ENCODE data around the gene OSBPL8. TPM values are rescaled to one million over a fixed set of nuclear protein-coding genes. Genes with fewer than 3 reads are reported as not detected.
A peak's percentile ranks its signal among the peaks of the same experiment; 100 is the strongest.

Gene OSBPL8
- total and polyA plus RNA-seq, 2 of the 8 experiments (the other 6 are each of a cell fraction or from before 2014, with no cell fraction given) = 10.9 to 81.1 TPM

- peaks cover 4% of the 10 kb centered on the region; the same call in 1 of the 2 replicates for H3K23me2 ChIP-seq (ENCODE audit: low read depth, low read length)
- no peak overlapping the region for H3K27ac ChIP-seq (ENCODE audit: low read depth, low read length)
- no peak overlapping the region for H2AFZ ChIP-seq (ENCODE audit: low read length)
- no peak overlapping the region for H3K9ac ChIP-seq (replicated peaks in 1 of 4; ENCODE audit: extremely low read depth in 1 of 4, low read depth in 3 of 4, low read length in 3 of 4)
- no peaks in the 10 kb centered on the region for H3K27me3 ChIP-seq (replicated peaks in 1 of 4; ENCODE audit: control insufficient read depth in 3 of 4, extremely low read depth in 1 of 4, insufficient read depth in 3 of 4, low read length in 3 of 4)
- H3K4me2 ChIP-seq (ENCODE audit: insufficient read depth in 1 of 2, low read depth in 2 of 2, low read length in 2 of 2) = no peak overlapping the region
- H3K14ac ChIP-seq (ENCODE audit: insufficient read length) = no peak overlapping the region
- no peak for DNase-seq (ENCODE audit: low read depth in 1 of 2, low spot score in 2 of 2)
- no peak overlapping the region for H4K91ac ChIP-seq (replicated peaks; ENCODE audit: insufficient read length, low read length)
- H3K18ac ChIP-seq (ENCODE audit: extremely low read depth, low read length) = no peak overlapping the region
- H2BK12ac ChIP-seq (ENCODE audit: low read depth, low read length) = no peak overlapping the region
- ChIA-PET CTCF (ENCODE audit: partially characterized antibody) (interaction anchor here (0.7 to 1.4 kb wide), 3 partner anchors 101 to 147 kb away, joined by 3 to 9 read pairs (median 3); no protein-coding TSS in a partner anchor), POLR2A (ENCODE audit: partially characterized antibody) (no interaction called here)
- no peak overlapping the region for H2BK15ac ChIP-seq (ENCODE audit: low read length)
- peaks cover 2 to 6% of the 10 kb centered on the region in 2 experiments for H4K20me1 ChIP-seq (replicated peaks in 1 of 2; ENCODE audit: control insufficient read depth in 1 of 2, insufficient read depth in 2 of 2, low read length in 2 of 2)
- H3K79me2 ChIP-seq (ENCODE audit: control insufficient read depth in 1 of 2, insufficient read depth in 2 of 2, low read length in 2 of 2) = peaks cover 0 to 83% of the 10 kb centered on the region in 2 experiments; a peak in 2 of 4 replicates
- peaks cover 0 to 10% (median 3%) of the 10 kb centered on the region in 4 experiments; a peak in 5 of 7 replicates for H3K4me1 ChIP-seq (replicated peaks in 1 of 4; ENCODE audit: control insufficient read depth in 3 of 4, insufficient read depth in 4 of 4, low read length in 3 of 4)
- no peak overlapping the region for H2BK20ac ChIP-seq (ENCODE audit: low read length)
- no peak overlapping the region for H2AK5ac ChIP-seq (ENCODE audit: low read depth, low read length)
- FAIRE-seq = no peak
- no peak overlapping the region for H3K56ac ChIP-seq (replicated peaks; ENCODE audit: insufficient read length, low read depth, low read length)
- H2BK120ac ChIP-seq (replicated peaks; ENCODE audit: low read depth, low read length) = no peak overlapping the region
- peak in 1 of 3 experiments; percentile 6; a peak in 1 of 4 replicates for TF ChIP-seq CTCF (IDR thresholded peaks at IDR 0.05; ENCODE audit: control extremely low read depth in 1 of 3, insufficient read depth in 1 of 3, low read depth in 1 of 3, low read length in 3 of 3)
- no peak for TF ChIP-seq EGR1 (IDR thresholded peaks at IDR 0.05; ENCODE audit: borderline replicate concordance, low read depth, low read length)
- H3K79me1 ChIP-seq (ENCODE audit: low read depth, low read length) = peaks cover 2% of the 10 kb centered on the region; the same call in 1 of the 2 replicates
- H4K8ac ChIP-seq (ENCODE audit: extremely low read depth, insufficient read depth, low read length) = no peak overlapping the region
- H4K5ac ChIP-seq (ENCODE audit: insufficient read length, low read depth, low read length) = no peak overlapping the region
- H3K4me3 ChIP-seq (ENCODE audit: extremely low read depth in 1 of 4, insufficient read depth in 2 of 4, low read depth in 3 of 4, low read length in 4 of 4) = no peak overlapping the region
- no peaks in the 10 kb centered on the region for H3K36me3 ChIP-seq (ENCODE audit: control insufficient read depth in 2 of 4, insufficient read depth in 4 of 4, low read length in 3 of 4)
- no peak overlapping the region for H3K23ac ChIP-seq (ENCODE audit: insufficient read length)
- no peak overlapping the region for H2BK5ac ChIP-seq (ENCODE audit: low read depth, low read length)
- H3K4ac ChIP-seq (replicated peaks; ENCODE audit: insufficient read length, low read depth, low read length) = no peak overlapping the region
- H3K9me3 ChIP-seq (ENCODE audit: insufficient read depth in 2 of 2, low read depth in 1 of 2, low read length in 1 of 2) = no peaks in the 10 kb centered on the region
- WGBS, 2 experiments (ENCODE audit: extremely low coverage in 1 of 2, insufficient coverage in 1 of 2, insufficient read length in 1 of 2, insufficient replicate concordance in 2 of 2, low coverage in 1 of 2, low lambda C conversion rate in 2 of 2, missing lambda C conversion rate in 1 of 2) = 87% methylated on average over 7 of the region's 7 CpGs; no CpG with 5 or more reads in 1 of the 2 experiments
These were observed 4.3 kb downstream of the OSBPL8 start for GRCh38 chr12:76555231-76555767.

All from H1 (cell line).